LNCAP (cell line): Measurements from ENCODE around the gene METTL8.

Source experiments
- CTCF ChIP-seq: fragments of 450-650 bp; IDR thresholded peaks from 2 replicates; pipeline ENCODE4 v1.5.1; 2017; ENCODE audit warnings: mild to moderate bottlenecking

The METTL8 gene

GRCh38 chr2:171325886-171326585, 107.8 kb downstream of the METTL8 start:
- TF ChIP-seq CTCF: no peak

- TF ChIP-seq CTCF: no peak
These were observed 109.7 kb downstream of the METTL8 start for GRCh38 chr2:171323971-171324528.

- no peak for TF ChIP-seq CTCF
These were observed 110.9 kb downstream of the METTL8 start for GRCh38 chr2:171322928-171323327.

- no peak for TF ChIP-seq CTCF
These were observed 113.1 kb downstream of the METTL8 start for GRCh38 chr2:171320731-171321130.

- TF ChIP-seq CTCF: no peak
These were observed 113.6 kb downstream of the METTL8 start for GRCh38 chr2:171320208-171320621.

GRCh38 chr2:171319164-171319810, 114.5 kb downstream of the METTL8 start:
- no peak for TF ChIP-seq CTCF

GRCh38 chr2:171318463-171318934, 115.3 kb downstream of the METTL8 start:
- no peak for TF ChIP-seq CTCF
